SJCRH30 (cell line): ENCODE data around the gene TGM2. TPM values are rescaled to one million over a fixed set of nuclear protein-coding genes. Genes with fewer than 3 reads are reported as not detected.

Experiments
- DNase-seq, 2 experiments: peaks; one replicate each; pipeline ENCODE4 v3.0.0-alpha.2; 2015 to 2020
- H3K27ac ChIP-seq: fragments of 250-450 bp; sonication (Bioruptor Pico); 2 replicates; pipeline ENCODE4 v1.5.1; 2020; ENCODE audit warnings: mild to moderate bottlenecking, moderate library complexity
- H3K27me3 ChIP-seq: fragments of 250-450 bp; sonication (Bioruptor Pico); 2 replicates; pipeline ENCODE4 v1.5.1; 2020; ENCODE audit warnings: mild to moderate bottlenecking, moderate library complexity
- H3K36me3 ChIP-seq: fragments of 250-450 bp; sonication (Bioruptor Pico); 2 replicates; pipeline ENCODE4 v1.5.1; 2020; ENCODE audit warnings: mild to moderate bottlenecking, moderate library complexity
- H3K4me1 ChIP-seq: fragments of 250-450 bp; sonication (Bioruptor Pico); 2 replicates; pipeline ENCODE4 v1.5.1; 2020; ENCODE audit warnings: mild to moderate bottlenecking, moderate library complexity
- H3K4me3 ChIP-seq: fragments of 250-450 bp; sonication (Bioruptor Pico); 2 replicates; pipeline ENCODE4 v1.5.1; 2020; ENCODE audit warnings: mild to moderate bottlenecking, moderate library complexity
- H3K9me3 ChIP-seq: fragments of 250-450 bp; sonication (Bioruptor Pico); replicated peaks from 2 replicates; pipeline ENCODE4 v1.5.1; 2020; ENCODE audit warnings: mild to moderate bottlenecking, moderate library complexity
- total RNA-seq: library from RNA; depleted of rRNA; stranded (reverse); fragments of >200 nt; shearing (Covaris generic); gene quantifications from 2 replicates; pipeline ENCODE4 v1.2.3, GENCODE V29; 2014

The TGM2 gene
- total RNA-seq, 1 experiment from 2014 or later, result 0.10 TPM

DNA sequence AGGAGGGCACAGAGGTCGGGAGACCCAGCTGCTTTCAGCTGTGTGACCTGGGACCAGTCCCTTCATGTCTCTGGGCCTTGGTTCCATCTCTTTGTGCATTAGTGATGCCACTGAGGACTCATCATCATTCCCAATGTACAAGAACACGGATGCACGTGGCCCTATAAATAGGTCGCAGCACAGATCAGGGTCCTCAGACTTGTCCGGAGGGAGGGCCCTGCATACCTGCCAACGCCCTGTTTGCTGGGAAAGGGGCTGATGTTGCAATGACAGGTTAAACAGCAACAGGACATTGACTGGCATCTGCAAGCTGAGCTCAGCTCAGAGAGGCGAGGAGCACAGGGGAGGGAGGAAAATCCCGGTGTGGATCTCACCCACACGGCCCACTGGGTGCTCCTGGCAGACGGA lies 21.8 kb downstream of the TGM2 start:
- Histone ChIP-seq H3K27me3 (no peaks in the 10 kb centered on the region), H3K9me3 (no peaks in the 10 kb centered on the region), H3K4me1 (peaks cover 49% of the 10 kb centered on the region), H3K4me3 (no peak overlapping the region), H3K27ac (no peak overlapping the region), H3K36me3 (no peaks in the 10 kb centered on the region)
- DNase-seq, result peak in 1 of 2 experiments; percentile 52

DNA sequence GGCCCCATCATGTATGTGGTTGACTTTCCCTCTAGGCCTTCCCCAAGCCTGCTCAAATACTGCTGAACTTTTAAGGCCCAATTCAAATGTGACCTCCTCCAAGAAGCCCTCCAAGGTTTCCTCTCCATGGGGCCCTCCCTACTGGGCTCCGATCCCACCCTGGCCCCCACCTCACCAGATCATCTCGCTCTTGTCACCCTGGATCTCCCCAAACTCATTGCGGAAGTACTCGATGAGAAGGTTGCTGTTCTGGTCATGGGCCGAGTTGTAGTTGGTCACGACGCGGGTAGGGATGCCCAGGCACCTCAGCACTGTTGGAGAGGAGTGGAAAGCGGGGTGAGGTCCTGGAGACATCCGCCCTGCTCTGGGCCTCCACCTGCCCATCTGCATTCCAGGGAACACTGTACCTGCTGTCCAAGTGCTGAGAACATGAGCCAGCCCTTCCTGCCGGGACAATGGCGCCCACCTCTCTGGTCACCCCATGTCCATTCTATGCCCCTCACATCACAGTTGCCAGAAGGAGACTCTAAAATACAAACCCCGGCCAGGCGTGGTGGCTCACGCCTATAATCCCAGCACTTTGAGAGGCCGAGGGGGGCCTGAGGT lies 23.1 kb downstream of the TGM2 start:
- H3K36me3 ChIP-seq, result no peaks in the 10 kb centered on the region

GRCh38 chr20:38141204-38141888 lies 23.7 kb downstream of the TGM2 start:
- Histone ChIP-seq H3K4me1 (peaks cover 49% of the 10 kb centered on the region), H3K27me3 (no peaks in the 10 kb centered on the region), H3K4me3 (no peak overlapping the region), H3K36me3 (no peaks in the 10 kb centered on the region), H3K27ac (no peak overlapping the region), H3K9me3 (no peaks in the 10 kb centered on the region)
- no peak for DNase-seq

More for the DNA sequence above, 23.1 kb downstream of the TGM2 start:
- Histone ChIP-seq H3K27ac (no peak overlapping the region), H3K9me3 (no peaks in the 10 kb centered on the region), H3K4me3 (no peak overlapping the region), H3K27me3 (no peaks in the 10 kb centered on the region), H3K4me1 (peaks cover 49% of the 10 kb centered on the region)
- no peak for DNase-seq

DNA sequence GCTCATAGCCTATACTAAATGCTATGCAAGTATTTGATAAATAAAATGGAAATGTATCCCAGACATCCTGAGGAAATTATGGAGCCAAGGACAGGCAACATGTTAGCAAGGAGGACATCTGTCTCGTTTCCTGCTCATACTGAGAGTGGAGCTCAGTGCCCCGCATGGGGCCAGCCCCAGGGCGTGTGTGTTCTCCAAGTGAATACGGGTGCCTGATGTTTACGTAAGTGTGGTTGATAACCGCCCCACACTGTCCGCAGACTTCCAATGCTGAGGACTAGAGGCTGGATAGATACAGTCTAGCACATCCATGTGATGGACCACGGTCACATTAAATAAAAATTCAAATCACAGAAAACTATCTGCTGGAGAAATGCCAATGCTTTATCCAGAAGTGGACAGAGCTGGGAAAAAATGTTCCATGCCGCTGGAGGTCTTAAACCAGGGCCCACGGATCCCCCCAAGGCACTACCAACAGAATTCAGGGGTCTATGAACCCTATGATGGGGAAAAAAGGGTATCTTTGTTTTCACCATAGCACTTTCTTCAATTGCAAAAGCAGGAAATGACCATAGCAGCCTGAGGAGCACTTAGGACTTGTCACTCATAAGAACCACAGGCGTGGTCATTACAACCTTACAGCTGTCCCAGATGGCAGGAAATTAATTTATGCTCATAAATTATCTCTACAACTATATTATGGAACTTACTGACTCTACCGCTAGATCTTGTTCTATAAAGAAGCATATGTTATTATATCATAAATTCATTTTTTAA lies 24.9 kb downstream of the TGM2 start:
- H3K36me3 ChIP-seq, result no peaks in the 10 kb centered on the region
- peak overlapping the region; percentile 3; the same call in 1 of the 2 replicates for H3K4me3 ChIP-seq
- peak; percentile 92 to 95 for DNase-seq
- H3K9me3 ChIP-seq, result no peaks in the 10 kb centered on the region
- H3K4me1 ChIP-seq, result peaks cover 52% of the 10 kb centered on the region
- peak overlapping the region; percentile 67 for H3K27ac ChIP-seq
- H3K27me3 ChIP-seq, result no peaks in the 10 kb centered on the region

DNA sequence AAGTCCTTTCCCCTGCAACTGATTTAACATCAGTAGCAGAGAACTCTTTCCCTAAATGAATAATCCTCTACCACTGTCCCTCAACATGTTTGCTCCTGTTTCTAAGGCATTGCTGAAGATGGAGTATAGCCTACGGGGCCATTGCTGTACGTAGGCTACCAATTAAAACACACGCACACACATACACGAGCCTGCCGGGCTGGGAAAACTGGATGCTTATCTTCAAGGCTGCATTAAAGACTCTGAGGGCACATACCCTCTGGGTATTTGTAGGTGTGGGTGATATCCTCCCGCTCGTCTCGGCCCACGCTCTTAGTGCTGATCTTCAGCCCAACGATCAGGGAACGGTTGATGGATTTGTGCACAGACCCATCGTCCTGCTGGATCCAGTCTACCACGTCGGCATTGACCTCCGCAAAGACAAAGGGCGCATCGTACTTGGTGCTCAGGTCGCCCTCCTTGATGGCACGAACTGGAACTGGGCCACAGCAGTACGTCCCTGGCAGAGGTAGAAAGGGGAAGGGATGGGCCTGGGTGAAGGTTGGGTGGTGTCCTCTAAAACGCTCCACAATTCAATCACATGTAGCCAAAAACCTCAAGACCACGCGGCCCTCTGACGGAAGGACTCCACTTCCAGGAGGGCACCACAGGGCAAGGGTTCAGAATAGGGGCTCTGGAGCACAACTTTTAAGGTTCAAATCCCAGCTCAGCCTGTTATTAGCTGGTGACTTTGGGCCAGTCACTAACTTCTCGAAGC lies 25.7 kb downstream of the TGM2 start:
- H3K27me3 ChIP-seq, result no peaks in the 10 kb centered on the region
- H3K4me1 ChIP-seq, result peaks cover 53% of the 10 kb centered on the region
- no peaks in the 10 kb centered on the region for H3K36me3 ChIP-seq
- H3K9me3 ChIP-seq, result no peaks in the 10 kb centered on the region
- peak overlapping the region; percentile 67; the same call in 1 of the 2 replicates for H3K27ac ChIP-seq
- no peak for DNase-seq
- H3K4me3 ChIP-seq, result no peak overlapping the region

GRCh38 chr20:38138086-38138778 lies 26.8 kb downstream of the TGM2 start:
- Histone ChIP-seq H3K27me3 (no peaks in the 10 kb centered on the region), H3K36me3 (no peaks in the 10 kb centered on the region), H3K4me3 (no peak overlapping the region), H3K4me1 (peaks cover 48% of the 10 kb centered on the region), H3K9me3 (no peaks in the 10 kb centered on the region), H3K27ac (no peak overlapping the region)
- DNase-seq, result no peak

DNA sequence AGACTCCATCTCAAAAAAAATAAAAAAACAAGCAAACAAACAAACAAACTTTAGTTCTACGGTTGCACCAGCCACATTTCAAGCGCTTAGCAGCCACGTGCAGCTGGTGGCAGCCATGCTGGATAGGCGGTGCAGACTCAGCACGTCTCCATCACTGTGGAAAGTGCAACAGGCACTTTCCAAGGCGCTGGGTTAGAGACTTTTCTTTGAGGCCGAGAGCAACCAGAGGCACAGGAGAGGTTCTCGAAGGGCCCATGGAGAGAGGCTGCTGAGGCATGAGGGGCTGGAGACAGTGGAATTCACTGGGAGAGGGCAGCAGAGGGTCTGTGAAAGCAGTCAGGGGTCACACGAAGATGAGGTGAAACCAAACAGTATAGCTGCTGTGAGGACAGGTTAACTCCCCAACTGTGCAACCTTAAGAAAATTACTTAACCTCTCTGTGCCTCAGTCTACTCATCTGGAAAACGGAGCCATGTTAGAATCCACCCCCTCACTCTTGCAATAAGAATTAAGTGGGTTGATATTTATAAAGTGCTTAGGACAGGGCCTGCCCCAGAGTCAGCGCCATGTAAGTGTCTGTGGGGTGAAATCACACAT lies 27.5 kb downstream of the TGM2 start:
- no peaks in the 10 kb centered on the region for H3K27me3 ChIP-seq
- H3K27ac ChIP-seq, result no peak overlapping the region
- H3K4me3 ChIP-seq, result no peak overlapping the region
- H3K36me3 ChIP-seq, result no peaks in the 10 kb centered on the region
- H3K9me3 ChIP-seq, result no peaks in the 10 kb centered on the region
- no peak for DNase-seq
- H3K4me1 ChIP-seq, result peaks cover 43% of the 10 kb centered on the region

- no peak overlapping the region for H3K4me3 ChIP-seq
- DNase-seq, result no peak
- peaks cover 43% of the 10 kb centered on the region for H3K4me1 ChIP-seq
- H3K27ac ChIP-seq, result no peak overlapping the region
- no peaks in the 10 kb centered on the region for H3K36me3 ChIP-seq
- H3K9me3 ChIP-seq, result no peaks in the 10 kb centered on the region
- no peaks in the 10 kb centered on the region for H3K27me3 ChIP-seq
These were observed 28.4 kb downstream of the TGM2 start for GRCh38 chr20:38136421-38137245.

- H3K4me1 ChIP-seq, result peaks cover 42% of the 10 kb centered on the region
- no peaks in the 10 kb centered on the region for H3K9me3 ChIP-seq
- no peaks in the 10 kb centered on the region for H3K36me3 ChIP-seq
- no peak overlapping the region for H3K27ac ChIP-seq
- H3K27me3 ChIP-seq, result no peaks in the 10 kb centered on the region
- no peak for DNase-seq
- no peak overlapping the region for H3K4me3 ChIP-seq
These were observed 29.2 kb downstream of the TGM2 start for GRCh38 chr20:38135651-38136420.

- no peaks in the 10 kb centered on the region for H3K36me3 ChIP-seq
- no peak overlapping the region for H3K4me3 ChIP-seq
- no peaks in the 10 kb centered on the region for H3K9me3 ChIP-seq
- no peak overlapping the region for H3K27ac ChIP-seq
- no peaks in the 10 kb centered on the region for H3K27me3 ChIP-seq
- no peak for DNase-seq
- peaks cover 36% of the 10 kb centered on the region for H3K4me1 ChIP-seq
These were observed 29.8 kb downstream of the TGM2 start for GRCh38 chr20:38135271-38135650.

GRCh38 chr20:38134427-38135270 lies 30.4 kb downstream of the TGM2 start:
- Histone ChIP-seq H3K9me3 (no peaks in the 10 kb centered on the region), H3K4me1 (peaks cover 30% of the 10 kb centered on the region), H3K4me3 (no peak overlapping the region), H3K36me3 (no peaks in the 10 kb centered on the region), H3K27ac (no peak overlapping the region), H3K27me3 (no peaks in the 10 kb centered on the region)
- DNase-seq, result peak; percentile 71 to 78
